BLaER1 (cell line): ENCODE measurements around the gene MGLL.

ENCODE experiments used
- H3K27ac ChIP-seq: shearing (Covaris generic); formaldehyde crosslinking; 2 replicates; pipeline ENCODE4 v1.8.1; 2022
- H3K27me3 ChIP-seq: shearing (Covaris generic); formaldehyde crosslinking; 2 replicates; pipeline ENCODE4 v1.8.1; 2022
- H3K36me3 ChIP-seq: shearing (Covaris generic); formaldehyde crosslinking; 2 replicates; pipeline ENCODE4 v1.8.1; 2022
- H3K4me1 ChIP-seq: shearing (Covaris generic); formaldehyde crosslinking; 2 replicates; pipeline ENCODE4 v1.8.1; 2022
- H3K4me2 ChIP-seq: shearing (Covaris generic); formaldehyde crosslinking; 2 replicates; pipeline ENCODE4 v1.8.1; 2022
- H3K4me3 ChIP-seq: shearing (Covaris generic); formaldehyde crosslinking; 2 replicates; pipeline ENCODE4 v1.8.1; 2022
- H3K9ac ChIP-seq: shearing (Covaris generic); formaldehyde crosslinking; 2 replicates; pipeline ENCODE4 v1.8.1; 2022
- H3K9me3 ChIP-seq: shearing (Covaris generic); formaldehyde crosslinking; 2 replicates; pipeline ENCODE4 v1.8.1; 2022
- H4K20me1 ChIP-seq: shearing (Covaris generic); formaldehyde crosslinking; 2 replicates; pipeline ENCODE4 v1.8.1; 2022
- Cebpa-rat ChIP-seq: shearing (Covaris generic); IDR thresholded peaks from 2 replicates; pipeline ENCODE4 v1.8.1; 2022

The MGLL gene

DNA sequence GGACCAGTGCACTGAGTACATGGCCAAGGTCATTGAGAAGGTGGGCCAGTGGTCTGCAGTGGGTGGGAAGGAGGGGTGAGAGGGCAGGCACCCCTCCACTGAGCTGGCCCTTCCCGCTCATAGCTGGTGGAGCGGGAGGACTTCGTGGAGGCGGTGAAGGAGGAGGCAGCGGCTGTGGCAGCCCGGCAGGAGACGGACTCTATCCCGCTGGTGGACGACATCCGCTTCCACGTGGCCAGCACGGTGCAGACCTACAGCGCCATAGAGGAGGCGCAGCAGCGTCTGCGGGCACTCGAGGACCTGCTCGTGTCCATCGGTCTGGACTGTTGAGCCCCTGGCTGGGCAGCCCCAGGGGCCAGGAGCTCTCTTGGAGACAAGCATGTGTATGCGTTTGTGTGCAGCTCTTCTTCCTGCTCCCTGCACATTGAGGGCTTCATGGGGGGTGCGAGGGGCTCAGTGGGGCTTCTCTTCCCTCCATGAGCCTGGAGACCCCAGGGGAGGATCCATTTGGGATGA lies 142.1 kb downstream of the MGLL start:
- Histone ChIP-seq H3K9ac (no peak overlapping the region), H3K4me3 (no peak overlapping the region), H3K36me3 (peaks cover 40% of the 10 kb centered on the region; the same call in 1 of the 2 replicates), H3K27me3 (no peaks in the 10 kb centered on the region), H4K20me1 (peaks cover 14% of the 10 kb centered on the region; the same call in 1 of the 2 replicates), H3K27ac (peak overlapping the region; percentile 73; the same call in 1 of the 2 replicates), H3K9me3 (no peaks in the 10 kb centered on the region; the same call in 1 of the 2 replicates), H3K4me2 (no peak overlapping the region), H3K4me1 (peaks cover 71% of the 10 kb centered on the region)
- no peak for TF ChIP-seq Cebpa-rat

DNA sequence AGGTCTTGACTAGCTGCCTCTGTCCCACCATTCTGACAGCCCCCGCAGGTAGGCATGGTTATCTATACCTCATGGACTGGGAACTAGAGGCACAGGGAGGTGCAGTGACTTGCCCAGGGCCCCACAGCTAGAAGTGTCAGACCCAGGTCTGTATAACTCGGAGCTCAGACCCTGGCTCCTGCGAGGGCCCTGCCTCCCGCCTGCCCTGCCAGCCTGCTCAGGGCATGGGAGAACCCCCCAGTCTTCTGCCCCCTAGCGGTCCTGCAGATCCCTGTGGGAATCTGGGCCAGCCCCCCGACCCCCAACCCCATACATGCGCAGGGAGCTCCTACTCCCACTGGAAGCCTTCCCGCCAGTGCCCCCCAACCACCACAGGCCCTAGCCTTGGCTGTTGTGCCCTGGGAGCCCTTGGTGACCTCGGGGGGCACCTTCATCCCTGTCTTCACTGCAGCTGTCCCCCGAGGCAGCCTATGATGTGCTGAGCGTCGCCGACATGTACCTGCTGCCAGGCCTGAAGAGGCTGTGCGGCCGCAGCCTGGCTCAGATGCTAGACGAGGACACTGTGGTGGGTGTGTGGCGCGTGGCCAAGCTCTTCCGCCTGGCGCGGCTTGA lies 142.7 kb downstream of the MGLL start:
- Histone ChIP-seq H3K4me3 (no peak overlapping the region), H3K4me2 (no peak overlapping the region), H3K27me3 (no peaks in the 10 kb centered on the region), H4K20me1 (peaks cover 14% of the 10 kb centered on the region; the same call in 1 of the 2 replicates), H3K27ac (no peak overlapping the region; the same call in 1 of the 2 replicates), H3K9me3 (no peaks in the 10 kb centered on the region; the same call in 1 of the 2 replicates), H3K36me3 (peaks cover 40% of the 10 kb centered on the region; the same call in 1 of the 2 replicates), H3K9ac (no peak overlapping the region), H3K4me1 (peaks cover 65% of the 10 kb centered on the region)
- TF ChIP-seq Cebpa-rat, result no peak

DNA sequence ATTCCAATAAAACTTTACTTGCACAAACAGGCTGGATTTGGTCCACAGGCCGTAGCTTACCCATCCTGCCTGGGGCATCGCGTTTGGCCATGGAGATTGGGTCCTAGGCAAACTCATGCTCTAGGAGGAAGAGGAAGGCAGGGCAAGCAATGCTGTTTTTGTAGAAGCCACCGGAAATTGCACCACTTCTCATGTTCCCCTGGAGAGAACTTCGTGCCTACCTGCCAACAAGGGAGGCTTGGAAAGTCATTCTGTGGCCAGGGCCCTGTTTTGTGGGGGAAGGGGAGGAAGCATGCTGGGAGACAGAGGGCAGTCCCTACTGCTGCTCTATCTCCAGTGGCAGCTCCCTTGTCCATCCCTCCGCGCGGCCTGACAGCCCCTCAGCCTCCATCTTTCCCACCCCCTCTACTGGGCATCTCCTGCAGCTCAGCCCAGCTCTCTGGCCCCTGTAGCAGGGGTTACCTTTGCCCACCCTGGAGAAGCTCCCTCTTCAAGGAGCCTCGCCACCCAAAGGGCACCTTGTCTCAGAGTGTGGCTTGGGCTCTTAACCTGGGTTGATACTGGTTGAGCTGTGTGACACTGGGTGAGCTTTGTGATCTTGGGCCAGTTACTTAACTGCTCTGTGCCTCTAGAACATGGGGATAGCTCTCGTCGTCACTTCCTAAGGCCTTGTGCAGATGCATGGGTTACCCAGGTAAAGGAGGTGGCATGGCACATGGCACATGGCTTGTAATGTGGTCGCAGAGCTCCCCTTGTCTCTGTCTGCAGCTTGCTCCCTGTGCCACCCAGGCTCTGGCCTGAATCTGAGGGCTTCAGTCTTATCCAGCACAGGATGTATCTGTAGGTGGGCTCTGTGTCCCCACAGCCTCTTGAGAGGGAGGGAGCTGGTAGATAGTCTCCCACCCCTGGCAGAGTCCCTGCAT lies 143.4 kb downstream of the MGLL start:
- Histone ChIP-seq H4K20me1 (peaks cover 14% of the 10 kb centered on the region; the same call in 1 of the 2 replicates), H3K36me3 (peaks cover 40% of the 10 kb centered on the region; the same call in 1 of the 2 replicates), H3K9ac (no peak overlapping the region), H3K27ac (no peak overlapping the region), H3K4me2 (no peak overlapping the region), H3K9me3 (no peaks in the 10 kb centered on the region; the same call in 1 of the 2 replicates), H3K27me3 (no peaks in the 10 kb centered on the region), H3K4me1 (peaks cover 61% of the 10 kb centered on the region), H3K4me3 (no peak overlapping the region)
- TF ChIP-seq Cebpa-rat, result no peak

DNA sequence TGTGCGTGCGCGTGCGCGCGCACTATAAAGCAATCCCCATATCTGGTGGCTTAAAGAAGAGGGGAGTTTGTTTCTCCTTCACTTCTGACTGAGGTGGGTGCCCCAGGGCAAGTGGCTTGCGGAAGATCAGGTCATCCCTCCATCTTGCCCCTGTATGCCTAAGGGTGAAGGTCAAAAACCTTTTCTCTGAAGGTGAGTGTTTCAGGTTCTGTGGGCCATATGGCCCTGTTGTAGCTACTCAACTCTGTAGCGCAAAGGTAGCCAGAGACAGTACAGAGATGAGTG lies 144.1 kb downstream of the MGLL start:
- Histone ChIP-seq H3K27ac (no peak overlapping the region), H3K4me1 (peaks cover 61% of the 10 kb centered on the region), H3K9ac (no peak overlapping the region), H3K36me3 (peaks cover 40% of the 10 kb centered on the region; the same call in 1 of the 2 replicates), H3K27me3 (no peaks in the 10 kb centered on the region), H3K9me3 (no peaks in the 10 kb centered on the region; the same call in 1 of the 2 replicates), H3K4me3 (no peak overlapping the region), H4K20me1 (peaks cover 14% of the 10 kb centered on the region; the same call in 1 of the 2 replicates), H3K4me2 (no peak overlapping the region)
- no peak for TF ChIP-seq Cebpa-rat

DNA sequence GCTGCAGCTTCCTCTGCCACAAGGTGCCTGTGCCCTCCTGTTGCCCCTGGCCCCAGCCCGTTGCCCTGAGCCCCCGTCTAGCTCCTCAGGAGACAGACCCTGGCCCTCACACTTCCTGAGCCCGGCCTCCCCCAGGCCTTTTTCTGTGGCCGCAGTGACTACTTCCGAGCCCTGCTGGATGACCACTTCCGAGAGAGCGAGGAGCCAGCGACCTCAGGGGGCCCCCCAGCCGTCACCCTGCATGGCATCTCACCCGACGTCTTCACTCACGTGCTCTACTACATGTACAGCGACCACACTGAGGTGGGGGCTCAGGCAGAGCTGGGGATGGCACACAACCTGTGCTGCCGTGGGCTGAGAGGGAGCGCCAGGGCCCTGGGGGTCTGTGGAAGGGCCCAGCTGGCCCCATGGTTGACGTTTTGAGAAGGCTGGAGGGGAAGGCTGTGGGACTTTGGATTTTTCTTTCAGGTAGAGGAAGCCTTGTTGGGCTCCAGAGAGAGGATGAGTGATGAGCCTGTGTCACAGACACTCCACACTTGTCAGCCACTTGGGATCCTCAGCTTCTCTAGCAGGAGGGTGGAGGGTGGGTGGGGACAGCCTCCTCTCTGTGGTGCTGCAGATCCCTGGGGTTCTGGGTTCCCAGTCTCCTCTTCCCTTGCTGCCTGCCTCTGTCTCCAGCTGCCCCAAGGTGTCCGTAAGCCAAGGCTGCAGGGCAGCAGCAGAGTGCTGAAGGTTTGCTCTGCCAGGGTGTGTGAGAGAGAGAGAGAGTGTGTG lies 144.6 kb downstream of the MGLL start:
- no peaks in the 10 kb centered on the region for H3K27me3 ChIP-seq
- no peak overlapping the region for H3K4me2 ChIP-seq
- H3K9me3 ChIP-seq, result no peaks in the 10 kb centered on the region; the same call in 1 of the 2 replicates
- no peak for TF ChIP-seq Cebpa-rat
- H3K27ac ChIP-seq, result no peak overlapping the region
- H3K9ac ChIP-seq, result no peak overlapping the region
- H3K4me3 ChIP-seq, result no peak overlapping the region
- peaks cover 57% of the 10 kb centered on the region for H3K4me1 ChIP-seq
- H4K20me1 ChIP-seq, result peaks cover 14% of the 10 kb centered on the region; the same call in 1 of the 2 replicates
- H3K36me3 ChIP-seq, result peaks cover 40% of the 10 kb centered on the region; the same call in 1 of the 2 replicates

DNA sequence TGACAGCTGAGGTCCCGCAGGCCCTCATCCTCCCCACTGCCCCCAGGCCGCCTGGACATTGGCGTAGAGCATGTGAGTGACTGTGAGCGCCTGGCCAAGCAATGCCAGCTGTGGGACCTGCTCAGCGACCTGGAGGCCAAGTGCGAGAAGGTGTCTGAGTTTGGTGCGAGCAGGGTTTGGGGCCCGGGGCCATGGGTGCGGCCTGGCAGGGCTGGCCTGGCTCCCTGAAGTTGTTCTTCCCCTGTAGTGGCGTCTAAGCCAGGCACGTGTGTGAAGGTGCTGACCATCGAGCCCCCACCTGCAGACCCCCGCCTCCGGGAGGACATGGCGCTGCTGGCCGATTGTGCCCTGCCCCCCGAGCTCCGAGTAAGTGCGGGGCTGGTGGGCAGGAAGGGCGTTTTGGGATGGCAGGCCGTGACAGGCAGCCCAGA lies 145.4 kb downstream of the MGLL start:
- peaks cover 52% of the 10 kb centered on the region for H3K4me1 ChIP-seq
- H3K36me3 ChIP-seq, result peaks cover 40% of the 10 kb centered on the region; the same call in 1 of the 2 replicates
- H3K9ac ChIP-seq, result no peak overlapping the region
- no peak overlapping the region for H3K27ac ChIP-seq
- no peak overlapping the region for H3K4me3 ChIP-seq
- no peak for TF ChIP-seq Cebpa-rat
- H3K9me3 ChIP-seq, result no peaks in the 10 kb centered on the region
- peaks cover 14% of the 10 kb centered on the region; the same call in 1 of the 2 replicates for H4K20me1 ChIP-seq
- peak overlapping the region; percentile 50 for H3K4me2 ChIP-seq
- H3K27me3 ChIP-seq, result no peaks in the 10 kb centered on the region

DNA sequence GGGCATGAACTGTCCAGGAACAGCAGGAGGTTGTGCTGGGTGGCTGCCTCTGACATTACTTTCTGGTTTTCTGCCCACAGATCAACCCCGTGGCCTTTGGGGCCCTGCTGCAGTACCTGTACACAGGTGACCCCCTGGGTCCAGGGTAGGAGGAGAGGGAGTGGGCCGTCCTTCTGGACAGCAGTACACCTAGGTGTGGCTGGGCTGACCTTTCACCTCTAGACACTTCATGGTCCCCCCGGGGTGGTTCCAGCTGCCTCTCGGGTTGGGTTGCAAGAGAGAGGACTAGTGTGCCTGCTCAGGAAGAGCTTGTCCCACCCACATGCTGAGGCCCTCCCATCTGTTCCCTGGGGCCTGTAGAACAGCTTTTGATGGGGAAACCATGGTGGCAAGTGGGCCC lies 145.9 kb downstream of the MGLL start:
- peaks cover 14% of the 10 kb centered on the region; the same call in 1 of the 2 replicates for H4K20me1 ChIP-seq
- H3K9me3 ChIP-seq, result no peaks in the 10 kb centered on the region
- H3K27me3 ChIP-seq, result no peaks in the 10 kb centered on the region
- H3K36me3 ChIP-seq, result peaks cover 40% of the 10 kb centered on the region; the same call in 1 of the 2 replicates
- H3K4me1 ChIP-seq, result peaks cover 52% of the 10 kb centered on the region
- H3K9ac ChIP-seq, result no peak overlapping the region
- TF ChIP-seq Cebpa-rat, result no peak
- H3K4me3 ChIP-seq, result no peak overlapping the region
- peak overlapping the region; percentile 50 for H3K4me2 ChIP-seq
- H3K27ac ChIP-seq, result no peak overlapping the region

DNA sequence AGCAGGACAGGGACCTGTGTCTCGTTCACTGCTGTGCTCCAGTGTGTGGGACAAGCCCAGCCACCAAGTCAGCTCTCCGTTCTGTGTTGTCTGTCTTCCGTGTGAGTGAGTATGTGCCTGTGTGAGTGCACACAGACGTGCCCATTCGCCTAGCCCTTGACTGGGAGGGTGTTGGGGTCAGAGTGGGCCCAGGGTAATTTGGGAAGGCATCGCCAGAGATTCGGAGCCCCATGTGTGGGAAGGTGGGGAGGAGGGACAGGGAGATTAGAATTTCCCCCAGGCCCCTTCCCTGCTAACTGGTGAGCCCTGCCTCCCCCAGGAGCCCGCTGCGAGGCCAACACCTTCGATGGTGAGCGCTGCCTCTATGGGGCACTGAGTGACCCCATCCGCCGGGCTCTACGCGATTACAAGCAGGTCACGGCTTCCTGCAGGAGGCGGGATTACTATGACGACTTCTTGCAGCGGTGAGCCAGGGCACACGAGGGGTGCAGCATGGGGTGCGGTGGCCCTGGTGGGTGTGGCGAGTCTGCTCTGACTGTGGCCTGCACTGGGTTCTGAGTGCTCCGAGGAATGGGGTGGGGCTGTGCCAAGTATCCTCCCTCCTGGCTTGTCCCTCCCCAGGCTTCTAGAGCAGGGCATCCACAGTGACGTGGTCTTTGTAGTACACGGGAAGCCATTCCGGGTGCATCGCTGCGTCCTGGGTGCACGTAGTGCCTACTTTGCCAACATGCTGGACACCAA lies 146.5 kb downstream of the MGLL start:
- Histone ChIP-seq H4K20me1 (peaks cover 14% of the 10 kb centered on the region; the same call in 1 of the 2 replicates), H3K27me3 (no peaks in the 10 kb centered on the region), H3K4me3 (no peak overlapping the region), H3K4me1 (peaks cover 49% of the 10 kb centered on the region), H3K36me3 (peaks cover 40% of the 10 kb centered on the region; the same call in 1 of the 2 replicates), H3K27ac (no peak overlapping the region), H3K4me2 (peak overlapping the region; percentile 50), H3K9me3 (no peaks in the 10 kb centered on the region), H3K9ac (no peak overlapping the region)
- no peak for TF ChIP-seq Cebpa-rat
